GM20431 (cell line): ENCODE data around the gene CUL5.

Source experiments
- in situ Hi-C: fragments of 300-500 bp; cut with MseI, MboI; formaldehyde crosslinking; loops from one replicate; pipeline ENCODE4 v1.15.0; 2020; ENCODE audit warnings: low sequenced_read_pairs; ENCODE audit not compliant: unreplicated experiment

The CUL5 gene

DNA sequence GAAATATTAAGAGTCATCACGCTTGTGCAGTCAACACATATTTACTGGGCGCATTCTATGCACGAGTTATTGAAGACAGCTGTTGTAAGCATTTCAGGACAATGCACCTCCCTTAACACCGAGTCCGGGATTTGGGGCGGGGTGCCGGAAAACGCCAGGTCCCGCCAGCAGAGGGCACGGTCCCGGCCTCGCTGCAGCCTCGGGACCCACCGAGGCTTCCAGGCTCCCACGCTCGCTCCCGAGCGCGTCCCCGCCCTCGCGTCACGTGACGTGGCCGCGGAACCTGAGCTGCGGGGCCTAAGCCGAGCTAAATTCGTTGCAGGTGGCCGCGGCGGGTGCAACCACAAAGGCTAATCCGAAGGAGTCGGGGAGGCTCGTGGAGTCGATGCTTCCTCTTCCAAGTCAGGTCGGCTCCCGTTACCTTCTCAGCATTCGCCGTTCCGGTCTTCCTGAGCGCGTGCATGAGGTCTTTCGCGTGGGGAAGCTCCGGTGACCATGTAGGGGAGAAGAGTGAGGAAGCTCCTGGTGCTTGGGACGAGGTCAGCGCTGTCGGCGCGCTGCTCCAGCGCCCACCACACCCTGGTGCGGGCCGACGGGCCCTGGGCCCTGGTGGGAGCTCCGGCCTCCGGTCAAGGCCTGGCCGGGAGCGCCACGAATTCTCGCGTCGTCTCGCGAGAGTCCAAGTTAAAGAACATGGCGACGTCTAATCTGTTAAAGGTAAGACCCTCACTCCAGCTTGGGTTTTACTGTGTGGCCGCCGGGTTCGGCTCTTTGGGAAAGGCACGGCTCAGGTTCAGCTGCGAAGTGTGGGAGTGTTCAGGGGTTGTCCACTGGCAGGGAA, at the start of gene CUL5:
Gene CUL5, plus strand, starts transcription at position 243 of the 841 bp plus-strand sequence. Its CDS starts 451 bp downstream, at position 694.
- in situ Hi-C loops: no loop called here

DNA sequence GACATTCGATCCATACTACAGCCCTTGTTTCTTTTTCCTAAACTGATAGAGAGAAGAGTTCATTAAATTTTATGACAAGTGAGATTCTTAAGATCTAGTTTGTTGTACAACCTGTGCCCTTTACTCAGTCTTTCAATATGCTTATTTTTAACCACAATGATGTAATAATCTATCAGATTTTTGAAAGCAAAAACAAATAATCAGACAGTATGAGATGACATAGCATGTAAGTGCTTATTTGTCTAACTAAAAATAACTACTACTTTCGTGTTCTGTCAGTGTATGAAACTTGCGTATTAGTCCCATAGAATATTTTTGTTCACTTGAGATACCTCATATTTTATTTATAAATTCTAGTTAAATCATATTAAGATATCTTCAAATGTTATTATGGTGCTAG, 47.2 kb upstream of the CUL5 start:
- in situ Hi-C loops: no loop called here

DNA sequence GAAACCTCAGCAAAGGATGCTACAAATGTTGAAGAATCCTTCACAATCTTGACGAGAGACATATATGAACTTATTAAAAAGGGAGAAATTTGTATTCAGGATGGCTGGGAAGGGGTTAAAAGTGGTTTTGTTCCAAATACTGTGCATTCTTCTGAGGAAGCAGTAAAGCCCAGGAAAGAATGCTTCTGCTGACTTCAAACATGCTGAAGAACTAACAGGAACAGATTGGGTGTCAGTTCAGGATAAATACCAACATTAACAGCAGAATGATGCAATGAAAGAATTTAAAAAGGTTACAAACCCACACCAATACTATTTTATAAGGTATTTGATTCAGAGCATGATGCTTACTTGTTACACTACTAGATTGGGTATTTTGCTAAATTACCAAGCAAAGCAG, 46.5 kb upstream of the CUL5 start:
- in situ Hi-C loops: no loop called here

DNA sequence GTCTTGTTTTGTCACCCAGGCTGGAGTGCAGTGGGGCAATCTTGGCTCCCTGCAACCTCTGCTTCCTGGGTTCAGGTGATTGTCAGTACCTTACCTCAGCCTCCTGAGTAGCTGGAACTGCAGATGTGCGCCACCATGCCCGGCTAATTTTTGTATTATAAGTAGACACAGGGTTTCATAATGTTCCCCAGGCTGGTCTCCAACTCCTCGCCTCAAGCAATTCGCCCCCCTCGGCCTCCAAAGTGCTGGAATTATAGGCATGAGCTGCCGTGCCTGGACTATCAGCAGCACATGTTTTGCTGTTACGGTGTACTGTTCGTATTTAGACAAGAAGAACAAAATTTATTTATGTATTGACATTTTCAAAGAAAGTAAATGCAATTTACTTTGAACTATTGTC, 45.6 kb upstream of the CUL5 start:
- in situ Hi-C loops: no loop called here

DNA sequence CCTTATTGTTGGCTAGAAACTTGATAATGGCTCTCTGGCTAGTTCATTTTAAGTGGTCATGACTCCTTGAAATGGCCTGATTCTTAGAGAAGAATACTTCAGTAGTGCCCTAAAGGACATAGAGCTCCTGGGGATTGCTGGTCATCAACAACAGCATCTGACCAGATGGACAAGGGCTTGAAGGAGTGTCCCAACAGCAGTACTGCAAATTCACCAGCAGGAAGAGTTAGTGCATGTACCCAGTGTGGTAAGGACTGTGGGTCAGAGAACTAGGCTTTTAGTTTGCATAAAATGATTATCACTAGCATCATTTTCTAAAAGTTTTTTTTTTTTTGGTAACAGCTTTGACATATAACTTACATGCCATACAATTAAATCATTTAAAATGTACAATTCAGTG, 39.5 kb upstream of the CUL5 start:
- in situ Hi-C loops: no loop called here

DNA sequence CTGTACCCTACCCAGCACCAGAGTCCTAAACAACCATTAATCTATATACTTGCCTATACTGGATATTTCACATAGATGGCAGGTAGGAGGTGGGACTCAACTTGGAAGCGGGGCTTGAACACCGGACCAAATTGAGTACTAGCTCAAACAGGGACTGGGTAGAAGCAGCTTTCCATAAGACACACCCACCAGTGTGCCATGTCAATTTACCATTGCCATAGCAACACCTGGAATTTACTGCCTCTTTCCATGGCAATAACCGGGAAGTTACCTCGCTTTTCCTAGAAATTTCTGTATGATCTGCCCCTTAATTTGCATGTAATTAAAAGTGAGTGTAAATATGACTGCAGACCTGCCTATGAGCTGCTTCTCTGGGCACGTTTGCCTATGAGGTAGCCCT, 38.6 kb upstream of the CUL5 start:
- in situ Hi-C loops: no loop called here

DNA sequence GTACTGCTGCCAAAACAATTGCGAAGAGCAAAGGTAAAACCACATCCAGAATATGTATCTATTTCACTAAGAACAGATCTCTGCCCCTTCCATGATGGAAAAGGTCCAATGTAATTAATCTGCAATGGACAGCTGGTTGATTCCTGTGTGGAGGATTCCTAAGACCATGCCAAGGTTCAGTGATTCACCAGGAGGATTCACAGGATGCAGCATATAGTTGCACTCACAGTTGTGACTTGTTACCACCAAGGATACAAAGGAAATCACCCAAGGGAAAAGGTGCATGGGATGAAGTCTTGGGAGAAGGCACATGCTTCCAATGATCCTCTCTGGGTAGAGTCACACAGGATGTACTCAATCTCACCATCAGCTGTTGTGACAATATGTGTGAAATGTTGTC, 35.1 kb upstream of the CUL5 start:
- in situ Hi-C loops: no loop called here

DNA sequence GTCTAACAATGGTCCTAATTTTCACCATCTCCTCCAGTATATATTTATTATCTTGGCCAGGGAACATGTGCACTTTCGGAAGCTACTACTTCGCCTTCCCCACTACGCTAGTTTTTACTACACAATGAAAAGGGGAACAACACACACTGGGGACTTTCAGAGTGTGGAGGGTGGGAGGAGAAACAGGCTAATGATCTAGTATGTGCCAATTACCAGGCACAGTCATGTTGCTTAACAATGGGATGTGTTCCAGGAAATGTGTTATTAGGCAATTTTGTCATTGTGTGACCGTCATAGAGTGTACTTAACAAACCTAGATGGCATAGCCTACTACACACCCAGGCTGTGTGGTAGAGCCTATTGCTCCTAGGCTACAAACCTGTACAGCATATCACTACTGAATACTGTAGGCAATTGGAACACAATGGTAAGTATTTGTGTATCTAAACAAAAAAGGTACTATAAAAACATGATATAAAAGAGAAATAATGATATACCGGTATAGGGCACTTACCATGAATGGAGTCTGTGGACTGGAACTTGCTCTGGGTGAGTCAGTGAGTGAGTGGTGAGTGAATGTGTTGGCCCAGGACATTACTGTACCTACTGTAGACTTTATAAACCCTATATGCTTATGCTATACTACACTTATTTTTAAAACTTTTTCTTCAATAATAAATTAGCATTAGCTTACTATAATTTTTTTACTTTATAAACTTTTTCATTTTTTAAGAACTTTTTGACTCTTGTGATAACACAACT, 20.1 kb upstream of the CUL5 start:
- in situ Hi-C loops: no loop called here

DNA sequence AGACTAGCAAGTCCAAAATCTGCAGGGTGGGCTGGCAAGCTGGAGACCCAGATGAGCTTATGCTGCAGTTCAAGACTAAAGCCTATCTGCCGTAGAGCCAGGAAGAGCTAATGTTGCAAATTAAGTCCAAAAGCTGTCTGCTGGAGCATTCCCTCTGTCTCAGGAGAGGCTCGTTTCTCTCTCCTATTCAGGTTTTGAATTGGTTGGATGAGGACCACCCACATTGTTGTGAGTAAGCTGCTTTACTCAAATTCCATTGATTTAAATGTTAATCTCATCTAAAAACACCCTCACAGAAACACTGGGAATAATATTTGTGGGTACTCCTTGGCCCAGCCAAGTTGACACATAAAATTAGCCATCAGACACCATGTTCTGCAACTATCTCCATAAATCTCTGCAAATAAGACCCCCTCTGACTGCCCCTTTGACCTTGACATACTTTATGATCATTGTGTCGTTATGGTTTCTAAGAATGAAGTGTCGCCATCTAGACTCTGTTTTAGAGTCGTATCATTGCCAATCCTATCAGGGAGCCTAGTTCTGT, 16.8 kb upstream of the CUL5 start:
- in situ Hi-C loops: no loop called here

DNA sequence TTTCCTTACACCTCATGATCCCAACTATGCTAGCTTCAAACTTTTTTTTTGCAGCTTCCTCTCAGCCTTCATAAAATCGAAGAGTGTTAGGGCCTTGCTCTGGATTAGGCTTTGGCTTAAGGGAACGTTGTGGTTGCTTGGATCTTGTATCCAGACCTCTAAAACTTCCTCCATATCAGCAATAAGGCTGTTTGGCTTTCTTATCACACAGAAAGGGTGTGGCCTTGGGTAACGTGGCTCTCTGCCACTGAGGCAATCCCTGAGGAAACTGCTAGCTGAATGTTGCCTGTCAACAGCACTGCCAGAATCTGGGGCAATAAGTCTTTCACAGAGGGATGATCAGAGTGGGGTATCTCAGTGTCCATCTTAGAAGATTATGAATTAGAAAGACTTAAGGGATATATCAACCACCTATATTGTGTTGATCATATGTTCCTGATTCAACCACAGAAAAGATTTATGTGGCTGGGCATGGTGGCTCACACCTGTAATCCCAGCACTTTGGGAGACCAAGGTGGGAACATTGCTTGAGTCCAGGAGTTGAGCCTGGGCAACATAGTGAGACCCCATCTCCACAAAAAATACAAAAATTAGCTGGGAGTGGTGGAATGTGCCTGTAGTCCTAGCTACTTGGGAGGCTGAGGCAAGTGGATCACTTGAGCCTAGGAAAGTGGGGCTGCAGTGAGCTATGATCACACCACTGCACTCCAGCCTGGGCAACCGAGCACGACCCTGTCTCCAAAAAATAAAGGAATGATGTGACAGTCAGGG, 12.5 kb upstream of the CUL5 start:
- in situ Hi-C loops: no loop called here

DNA sequence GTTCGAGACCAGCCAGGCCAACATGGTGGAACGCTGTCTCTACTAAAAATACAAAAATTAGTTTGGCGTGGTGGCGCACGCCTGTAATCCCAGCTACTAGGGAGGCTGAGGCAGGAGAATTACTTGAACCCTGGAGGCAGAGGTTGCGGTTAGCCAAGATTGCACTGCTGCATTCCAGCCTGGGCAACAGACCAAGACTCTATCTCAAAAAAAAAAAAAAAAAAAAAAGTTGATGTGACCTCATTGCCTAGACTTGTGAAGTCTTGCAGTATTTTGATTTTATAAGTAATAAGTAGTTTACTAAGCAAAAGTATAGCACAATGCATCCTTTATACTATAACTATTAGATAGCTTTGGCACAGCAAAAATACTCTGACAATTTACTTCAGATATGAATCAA, 9.9 kb upstream of the CUL5 start:
- in situ Hi-C loops: no loop called here

DNA sequence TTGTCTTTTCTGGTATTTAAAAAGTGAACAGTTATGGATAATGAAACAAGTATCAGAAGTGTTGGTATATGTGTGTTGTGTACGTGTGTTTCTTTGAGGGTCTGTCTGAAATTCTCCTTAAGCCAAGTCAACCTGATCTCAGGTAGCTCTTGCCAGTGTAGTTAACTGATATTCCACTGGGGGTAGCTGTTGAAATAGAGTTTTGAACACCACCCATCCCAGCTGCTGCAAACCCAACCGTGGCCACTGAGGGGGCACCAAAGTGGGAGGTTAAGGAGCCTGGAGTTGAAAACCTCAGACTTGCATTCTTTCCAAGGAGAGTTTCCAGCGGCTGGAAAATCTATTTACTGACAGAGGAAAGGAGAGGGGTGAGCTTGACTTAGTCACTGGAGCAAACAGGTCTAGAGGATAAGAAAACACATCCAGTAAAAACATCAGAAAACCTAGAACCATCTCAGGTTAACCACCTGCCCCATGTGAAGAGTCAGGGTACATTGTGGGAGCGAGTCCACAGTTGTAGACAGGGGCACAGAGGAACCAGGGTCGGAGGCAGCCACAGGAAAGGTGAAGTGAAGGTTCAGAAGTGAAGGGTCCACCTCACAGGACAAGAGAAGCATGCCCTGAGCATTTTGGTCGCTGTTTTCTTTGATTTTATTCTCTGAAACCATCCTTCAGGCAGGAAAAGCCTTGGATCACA, 8.8 kb upstream of the CUL5 start:
- in situ Hi-C loops: no loop called here

DNA sequence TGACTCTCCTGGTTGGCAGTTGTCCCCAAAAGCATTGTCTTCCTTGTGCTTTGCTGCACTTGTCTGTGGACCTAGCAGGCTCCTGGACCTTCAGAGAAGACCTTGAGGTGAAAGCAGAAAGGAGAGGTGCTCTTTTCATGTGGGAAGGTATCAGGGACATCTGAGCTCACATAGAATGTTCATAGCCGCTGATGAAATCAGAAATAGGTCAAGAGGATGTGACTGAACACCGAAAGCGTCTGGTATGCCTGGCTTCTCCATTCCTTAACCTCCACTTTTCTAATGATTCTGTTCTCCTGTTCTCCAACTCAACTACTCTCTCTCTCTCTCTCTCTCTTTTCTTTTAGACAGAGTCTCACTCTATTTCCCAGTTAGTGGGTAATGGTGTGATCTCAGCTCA, 6.2 kb upstream of the CUL5 start:
- in situ Hi-C loops: no loop called here

DNA sequence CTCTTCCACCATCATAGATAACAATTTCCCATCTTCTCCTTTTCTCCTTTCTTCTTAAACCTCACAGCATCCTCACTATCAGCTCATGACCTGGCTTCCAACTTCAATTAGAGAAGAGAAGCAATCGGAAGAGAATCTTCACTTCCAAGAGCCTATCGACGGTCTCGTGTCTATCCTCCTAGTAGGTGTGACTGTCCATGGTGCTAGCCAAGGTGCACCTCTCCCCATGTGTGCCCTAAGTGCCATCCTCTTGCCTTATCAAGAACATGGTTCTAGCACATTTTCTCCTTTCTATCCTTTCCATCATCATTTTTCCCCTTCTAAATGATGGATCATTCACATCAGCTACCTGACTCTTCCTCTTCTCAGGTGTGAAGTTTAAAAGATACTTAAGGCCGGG, 5.1 kb upstream of the CUL5 start:
- in situ Hi-C loops: no loop called here

DNA sequence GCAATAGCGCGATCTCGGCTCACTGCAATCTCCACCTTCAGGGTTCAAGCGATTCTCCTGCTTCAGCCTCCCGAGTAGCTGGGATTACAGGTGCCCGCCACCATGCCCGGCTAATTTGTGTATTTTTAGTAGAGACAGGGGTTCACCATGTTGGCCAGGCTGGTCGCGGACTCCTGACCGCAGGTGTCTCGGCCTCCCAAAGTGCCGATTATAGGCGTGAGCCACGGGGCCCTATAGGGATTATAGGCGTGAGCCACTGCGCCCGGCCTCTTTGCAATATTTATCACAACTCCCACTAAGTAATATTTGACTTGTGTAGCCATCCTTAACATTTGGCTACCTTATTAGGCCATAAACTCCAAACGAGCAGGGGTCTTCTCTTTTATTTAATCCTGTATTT, 879 bp upstream of the CUL5 start:
- in situ Hi-C loops: no loop called here

DNA sequence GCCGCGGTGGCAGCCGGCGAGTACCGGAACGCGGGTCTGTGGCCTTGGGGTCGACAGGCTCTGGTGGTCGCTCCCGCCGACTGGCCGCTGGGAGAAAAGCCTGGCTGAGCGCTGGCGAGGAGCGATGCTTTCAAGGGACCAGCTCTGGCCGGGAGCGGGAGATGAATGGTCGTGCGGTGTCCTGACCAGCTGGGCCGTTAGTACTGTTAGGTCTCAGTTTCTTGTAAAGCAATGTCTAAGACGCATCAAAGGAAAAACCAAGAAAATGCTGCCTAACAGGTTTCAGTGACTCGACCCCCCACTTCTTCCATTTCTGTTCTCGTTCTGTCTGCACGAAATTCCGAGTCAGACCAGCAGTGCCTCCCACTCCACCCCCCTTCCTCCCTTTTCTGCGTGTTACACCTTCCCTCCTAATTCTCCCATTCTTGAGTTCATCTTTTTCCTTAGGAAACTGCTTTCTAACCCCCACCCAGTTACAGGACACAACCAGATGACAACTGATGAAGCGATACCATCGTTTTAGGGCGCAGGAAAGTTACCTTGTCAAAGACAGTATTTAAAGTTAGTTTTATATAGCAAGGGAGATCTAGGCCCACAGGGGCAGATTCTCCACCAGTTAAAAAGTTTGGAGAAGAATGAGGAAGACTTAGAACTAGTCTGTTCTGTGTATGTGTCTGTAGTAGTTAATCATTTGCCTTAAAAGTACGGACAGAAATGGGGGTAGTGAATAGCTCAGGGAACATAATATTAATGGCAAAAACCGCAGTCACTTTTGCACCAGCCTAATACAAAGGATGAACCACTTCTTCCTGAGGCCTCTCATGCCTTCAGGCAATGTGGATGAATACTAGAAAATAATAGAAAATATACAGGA, 1.0 kb downstream of the CUL5 start:
- in situ Hi-C loops: no loop called here

DNA sequence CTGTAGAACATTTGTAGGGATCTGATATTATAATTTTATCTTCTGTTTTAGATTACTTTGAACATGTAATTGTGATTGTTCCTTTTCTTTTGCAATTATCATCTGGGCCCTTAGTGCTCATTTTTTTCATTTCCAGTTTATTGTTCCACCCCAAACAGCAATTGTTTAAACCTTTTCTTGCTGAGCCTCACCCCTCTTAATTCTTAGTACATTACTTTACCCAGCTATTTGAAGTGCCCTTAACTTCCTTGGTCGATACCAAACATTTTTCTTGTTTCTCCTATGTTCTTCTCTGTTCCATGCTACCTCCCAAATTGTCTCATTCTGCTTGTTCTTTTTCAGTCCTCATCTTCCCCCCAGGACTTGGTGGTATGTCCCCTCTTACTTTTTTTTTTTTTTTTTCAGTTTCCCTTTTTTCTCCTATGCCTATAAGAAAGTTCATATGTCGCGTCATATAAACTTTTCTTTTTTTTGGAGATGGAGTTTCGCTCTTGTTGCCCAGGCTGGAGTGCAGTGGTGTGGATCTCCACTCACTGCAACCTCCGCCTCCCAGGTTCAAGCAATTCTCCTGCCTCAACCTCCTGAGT, 3.5 kb downstream of the CUL5 start:
- in situ Hi-C loops: no loop called here

DNA sequence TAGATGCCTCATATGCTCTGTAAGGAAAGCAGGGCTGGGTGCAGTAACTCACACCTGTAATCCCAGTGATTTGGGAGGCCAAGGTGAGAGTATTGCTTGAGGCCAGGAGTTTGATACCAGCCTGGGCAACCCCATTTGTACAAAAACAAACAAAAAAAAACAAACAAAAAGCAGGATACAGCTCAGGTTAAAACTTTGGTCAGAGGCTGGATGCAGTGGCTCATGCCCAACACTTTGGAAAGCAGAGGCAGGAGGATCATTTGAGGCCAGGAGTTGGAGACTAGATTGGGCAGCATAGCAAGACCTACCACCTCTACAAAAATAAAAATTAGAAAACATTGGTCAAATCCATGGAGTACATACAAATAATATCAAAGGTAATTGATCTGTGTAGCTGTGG, 7.9 kb downstream of the CUL5 start:
- in situ Hi-C loops: no loop called here

DNA sequence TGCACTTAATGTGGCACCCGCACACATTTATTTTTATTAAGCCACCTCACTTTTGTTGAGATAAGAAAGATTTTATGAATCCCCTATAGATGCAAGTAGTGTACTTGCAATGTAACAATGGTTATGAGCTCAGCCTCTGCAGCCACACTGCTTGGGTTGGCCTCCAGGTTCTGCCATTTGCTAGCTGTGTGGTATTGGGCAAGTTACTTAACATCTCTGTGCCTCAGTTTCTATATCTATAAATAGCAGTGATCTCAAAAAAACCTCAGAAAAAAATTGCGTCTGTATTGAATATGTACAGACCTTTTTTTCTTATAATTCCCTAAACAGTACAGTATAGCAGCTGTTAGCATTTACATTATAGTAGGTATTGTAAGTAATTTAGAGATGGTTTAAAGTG, 10.0 kb downstream of the CUL5 start:
- in situ Hi-C loops: no loop called here
